HEK293 (cell line): Measurements from ENCODE around the gene WBP1.

ENCODE experiments used
- CTCF ChIA-PET: fragments of 350-600 bp; formaldehyde crosslinking; extraction: SDS; loops from one replicate; lab custom pipeline; 2021; ENCODE audit warnings: antibody characterized with exemption; lab: Yijun Ruan, JAX
- POLR2A ChIA-PET: fragments of 300-600 bp; formaldehyde crosslinking; extraction: SDS; loops from one replicate; lab custom pipeline; 2020; ENCODE audit warnings: antibody characterized with exemption, inconsistent platforms; lab: Yijun Ruan, JAX
- H3K27ac ChIP-seq: fragments of 200-500 bp; sonication (Bioruptor generic); 2 replicates; pipeline ENCODE4 v1.5.1; 2014; ENCODE audit warnings: low read depth, low read length, control low read depth, inconsistent platforms; ENCODE audit errors: extremely low read depth
- H3K36me3 ChIP-seq, 2 experiments: fragments of 200-500 bp in 1 of 2; sonication (Bioruptor generic) in 1 of 2; 1 replicate in 1 of 2; 2 replicates in 1 of 2; pipeline ENCODE4 v1.5.1; 2014 to 2017; ENCODE audit warnings: inconsistent platforms in 2 of 2, low read length in 2 of 2; ENCODE audit not compliant: control insufficient read depth in 2 of 2, insufficient read depth in 1 of 2
- H3K4me1 ChIP-seq: fragments of 200-500 bp; sonication (Bioruptor generic); 2 replicates; pipeline ENCODE4 v1.5.1; 2014; ENCODE audit warnings: mild to moderate bottlenecking, low read length, inconsistent platforms; ENCODE audit not compliant: control insufficient read depth, insufficient read depth
- H3K4me3 ChIP-seq: 2 replicates; pipeline ENCODE4 v1.5.1; 2011; ENCODE audit warnings: low read depth, mild to moderate bottlenecking, control low read depth, low read length, moderate library complexity
- H3K9me3 ChIP-seq: fragments of 200-500 bp; sonication (Bioruptor generic); 2 replicates; pipeline ENCODE4 v1.5.1; 2014; ENCODE audit warnings: low read depth, low read length, inconsistent platforms; ENCODE audit not compliant: control insufficient read depth, insufficient read depth
- KLF16 ChIP-seq: fragments of 450-650 bp; formaldehyde crosslinking; IDR thresholded peaks from 2 replicates; pipeline ENCODE4 v1.5.1; 2017; ENCODE audit warnings: missing biosample characterization, missing genetic modification characterization
- KLF17 ChIP-seq: fragments of 450-650 bp; formaldehyde crosslinking; IDR thresholded peaks from 2 replicates; pipeline ENCODE4 v1.5.1; 2016; ENCODE audit warnings: missing biosample characterization, missing genetic modification characterization
- PBX3 ChIP-seq: sonication (generic); formaldehyde crosslinking; IDR thresholded peaks from 2 replicates; pipeline ENCODE4 v1.8.1; 2022; ENCODE audit warnings: mild to moderate bottlenecking, moderate library complexity, missing genetic modification reagents
- REST ChIP-seq: fragments of 450-650 bp; formaldehyde crosslinking; IDR thresholded peaks from 2 replicates; pipeline ENCODE4 v1.5.1; 2016; ENCODE audit warnings: missing biosample characterization, missing genetic modification characterization
- SALL2 ChIP-seq: fragments of 450-650 bp; formaldehyde crosslinking; IDR thresholded peaks from 2 replicates; pipeline ENCODE4 v1.5.0; 2017; ENCODE audit warnings: missing biosample characterization, mild to moderate bottlenecking, missing genetic modification characterization, borderline replicate concordance
- SP2 ChIP-seq: fragments of 450-650 bp; formaldehyde crosslinking; IDR thresholded peaks from 2 replicates; pipeline ENCODE4 v1.5.1; 2016; ENCODE audit warnings: missing biosample characterization, missing genetic modification characterization
- SP7 ChIP-seq: fragments of 450-650 bp; formaldehyde crosslinking; IDR thresholded peaks from 2 replicates; pipeline ENCODE4 v1.5.1; 2016; ENCODE audit warnings: missing biosample characterization, missing genetic modification characterization
- YY1 ChIP-seq: fragments of 450-650 bp; formaldehyde crosslinking; IDR thresholded peaks from 2 replicates; pipeline ENCODE4 v1.5.1; 2018; ENCODE audit warnings: missing biosample characterization, missing genetic modification characterization
- YY2 ChIP-seq: fragments of 450-650 bp; formaldehyde crosslinking; IDR thresholded peaks from 2 replicates; pipeline ENCODE4 v1.5.1; 2016; ENCODE audit warnings: missing biosample characterization, missing genetic modification characterization
- ZBTB21 ChIP-seq: fragments of 450-650 bp; formaldehyde crosslinking; IDR thresholded peaks from 2 replicates; pipeline ENCODE4 v1.5.1; 2017; ENCODE audit warnings: missing biosample characterization, missing genetic modification characterization
- ZFHX2 ChIP-seq: fragments of 450-650 bp; formaldehyde crosslinking; conservative IDR thresholded peaks from 2 replicates; pipeline ENCODE4 v1.5.1; 2016; ENCODE audit warnings: missing biosample characterization, missing genetic modification characterization
- ZNF155 ChIP-seq: fragments of 450-650 bp; formaldehyde crosslinking; IDR thresholded peaks from 2 replicates; pipeline ENCODE4 v1.5.1; 2016; ENCODE audit warnings: missing biosample characterization, missing genetic modification characterization
- ZNF2 ChIP-seq: fragments of 450-650 bp; formaldehyde crosslinking; IDR thresholded peaks from 2 replicates; pipeline ENCODE4 v1.5.1; 2016; ENCODE audit warnings: missing biosample characterization, missing genetic modification characterization
- ZNF211 ChIP-seq: fragments of 450-650 bp; formaldehyde crosslinking; IDR thresholded peaks from 2 replicates; pipeline ENCODE4 v1.5.1; 2016; ENCODE audit warnings: low read depth, missing biosample characterization, missing genetic modification characterization
- ZNF335 ChIP-seq: fragments of 450-650 bp; formaldehyde crosslinking; conservative IDR thresholded peaks from 2 replicates; pipeline ENCODE4 v1.5.1; 2016; ENCODE audit warnings: missing biosample characterization, missing genetic modification characterization
- ZNF354C ChIP-seq: fragments of 450-650 bp; formaldehyde crosslinking; IDR thresholded peaks from 2 replicates; pipeline ENCODE4 v1.5.1; 2016; ENCODE audit warnings: missing biosample characterization, missing genetic modification characterization, low read depth, borderline replicate concordance
- ZNF398 ChIP-seq: fragments of 450-650 bp; formaldehyde crosslinking; IDR thresholded peaks from 2 replicates; pipeline ENCODE4 v1.5.1; 2017; ENCODE audit warnings: missing biosample characterization, missing genetic modification characterization
- ZNF596 ChIP-seq: fragments of 450-650 bp; IDR thresholded peaks from 2 replicates; pipeline ENCODE4 v1.5.0; 2018; ENCODE audit warnings: missing biosample characterization, mild to moderate bottlenecking, missing genetic modification characterization, moderate library complexity
- ZNF639 ChIP-seq: fragments of 450-650 bp; formaldehyde crosslinking; IDR thresholded peaks from 2 replicates; pipeline ENCODE4 v1.5.1; 2016; ENCODE audit warnings: missing biosample characterization, missing genetic modification characterization
- ZNF645 ChIP-seq: fragments of 450-650 bp; formaldehyde crosslinking; IDR thresholded peaks from 2 replicates; pipeline ENCODE4; 2016; ENCODE audit warnings: missing biosample characterization, missing genetic modification characterization
- ZNF664 ChIP-seq: fragments of 450-650 bp; formaldehyde crosslinking; IDR thresholded peaks from 2 replicates; pipeline ENCODE4 v1.5.1; 2016; ENCODE audit warnings: missing biosample characterization, missing genetic modification characterization
- ZNF670 ChIP-seq: fragments of 450-650 bp; formaldehyde crosslinking; IDR thresholded peaks from 2 replicates; pipeline ENCODE4 v1.5.1; 2016; ENCODE audit warnings: missing biosample characterization, missing genetic modification characterization, low read depth
- ZNF768 ChIP-seq: fragments of 450-650 bp; formaldehyde crosslinking; IDR thresholded peaks from 2 replicates; pipeline ENCODE4 v1.5.1; 2018; ENCODE audit warnings: missing biosample characterization, mild to moderate bottlenecking, missing genetic modification characterization

Gene WBP1

GRCh38 chr2:74507145-74507925 lies 49.1 kb downstream of the WBP1 start, which contains the start of gene PCGF1 (continued):
- TF ChIP-seq ZNF639 (no peak), ZNF155 (no peak), SP2 (peak; percentile 89), PBX3 (CRISPR knock-in tag) (no peak), KLF17 (tag by site-specific recombination) (peak; percentile 95), ZNF645 (tag by site-specific recombination) (no peak), ZNF2 (tag by site-specific recombination) (peak; percentile 84)

- Histone ChIP-seq H3K27ac (peak overlapping the region; percentile 96), H3K4me3 (peak overlapping the region; percentile 100), H3K4me1 (peaks cover 4% of the 10 kb centered on the region; the same call in 1 of the 2 replicates), H3K9me3 (no peaks in the 10 kb centered on the region), H3K36me3 (peaks cover 4 to 20% of the 10 kb centered on the region in 2 experiments; a peak in 2 of 3 replicates)
- POLR2A ChIA-PET, result interaction anchor here (1.7 to 3.3 kb wide), 6 partner anchors 13 to 50 kb away, joined by 4 to 18 read pairs (median 8); partner anchors contain the start of genes AUP1, DQX1, HTRA2 and WBP1
- CTCF ChIA-PET, result interaction anchor here (0.9 kb wide), 1 partner anchor 72 kb away, joined by 4 read pairs; no protein-coding TSS in a partner anchor
- no peak for TF ChIP-seq SALL2 (tag by site-specific recombination)
- TF ChIP-seq ZNF768 (tag by site-specific recombination), result no peak
- TF ChIP-seq KLF16 (tag by site-specific recombination), result no peak
- no peak for TF ChIP-seq ZNF354C (tag by site-specific recombination)
- no peak for TF ChIP-seq ZFHX2 (tag by site-specific recombination)
- TF ChIP-seq ZBTB21 (tag by site-specific recombination), result peak; percentile 20; the same call in 1 of the 2 replicates
- TF ChIP-seq ZNF211, result no peak
- TF ChIP-seq ZNF398, result peak; percentile 61
- TF ChIP-seq ZNF664 (tag by site-specific recombination), result no peak
- no peak for TF ChIP-seq ZNF670
- no peak for TF ChIP-seq REST (tag by site-specific recombination)
- TF ChIP-seq SP7 (tag by site-specific recombination), result no peak
- TF ChIP-seq ZNF335, result peak; percentile 81
- no peak for TF ChIP-seq ZNF596 (tag by site-specific recombination)
- TF ChIP-seq YY1 (tag by site-specific recombination), result no peak
- no peak for TF ChIP-seq YY2 (tag by site-specific recombination)
These were observed 49.8 kb downstream of the WBP1 start for GRCh38 chr2:74507926-74508520.
